OCI-LY7 (cell line): ENCODE measurements around the gene ZNF415. TPM values are rescaled to one million over a fixed set of nuclear protein-coding genes. Genes with fewer than 3 reads are reported as not detected.
"Not testable (repeated sequence)": the region's sequence is repeated elsewhere in the genome, so short reads cannot be mapped to it uniquely, and the experiment has no call there.

Source experiments
- BruUV-seq: library from RNA; stranded (reverse); fragments of 400-500 nt; replicated peaks from 2 replicates; lab custom pipeline; 2021; lab: Mats Ljungman, UMichigan
- CTCF ChIA-PET: fragments of 300-600 bp; sonication (Branson Sonifier 250); formaldehyde crosslinking; loops from one replicate; lab custom pipeline; 2022; ENCODE audit warnings: antibody characterized with exemption; ENCODE audit not compliant: unreplicated experiment; lab: Charles Lee
- POLR2A ChIA-PET: fragments of 300-600 bp; sonication (Branson Sonifier 250); formaldehyde crosslinking; loops from one replicate; lab custom pipeline; 2022; ENCODE audit warnings: antibody characterized with exemption; lab: Charles Lee
- DNase-seq: peaks from one replicate; pipeline ENCODE4 v3.0.0-alpha.2; 2015; ENCODE audit warnings: low spot score
- H2AFZ ChIP-seq: fragments of 200-600 bp; sonication (generic), shearing (Covaris generic); 2 replicates; pipeline ENCODE4 v1.6.1; 2014; ENCODE audit warnings: mild to moderate bottlenecking, antibody characterized with exemption, low read length, moderate library complexity
- H3K27ac ChIP-seq: fragments of 200-600 bp; sonication (generic); 2 replicates; pipeline ENCODE4 v1.5.1; 2014; ENCODE audit warnings: mixed run types, low read depth, mild to moderate bottlenecking, moderate library complexity, low read length, inconsistent platforms; ENCODE audit not compliant: poor library complexity, severe bottlenecking
- H3K36me3 ChIP-seq: fragments of 200-600 bp; sonication (generic); 2 replicates; pipeline ENCODE4 v1.6.1; 2014; ENCODE audit warnings: mild to moderate bottlenecking, antibody characterized with exemption, low read length, moderate library complexity, mixed read lengths; ENCODE audit not compliant: insufficient read depth
- H3K4me1 ChIP-seq: fragments of 200-600 bp; sonication (generic); 2 replicates; pipeline ENCODE4 v1.5.1; 2014; ENCODE audit warnings: mild to moderate bottlenecking, low read length; ENCODE audit not compliant: insufficient read depth, poor library complexity, severe bottlenecking
- H3K4me2 ChIP-seq: fragments of 200-600 bp; sonication (generic); 2 replicates; pipeline ENCODE4 v1.6.1; 2014; ENCODE audit warnings: mild to moderate bottlenecking, low read length
- H3K4me3 ChIP-seq: fragments of 200-600 bp; sonication (generic); 2 replicates; pipeline ENCODE4 v1.5.1; 2014; ENCODE audit warnings: mild to moderate bottlenecking, low read depth, low read length; ENCODE audit not compliant: poor library complexity, severe bottlenecking
- H3K79me2 ChIP-seq: fragments of 200-600 bp; sonication (generic); 2 replicates; pipeline ENCODE4 v1.6.1; 2016; ENCODE audit warnings: low read depth, mild to moderate bottlenecking, low read length, moderate library complexity, mixed read lengths; ENCODE audit not compliant: insufficient read depth
- H3K9me2 ChIP-seq: fragments of 200-600 bp; sonication (generic); 2 replicates; pipeline ENCODE4 v1.6.1; 2016; ENCODE audit warnings: mild to moderate bottlenecking, low read length, mixed read lengths; ENCODE audit not compliant: insufficient read depth
- H3K9me3 ChIP-seq: fragments of 200-600 bp; sonication (generic); 2 replicates; pipeline ENCODE4 v1.6.1; 2014; ENCODE audit warnings: mild to moderate bottlenecking, mixed run types, low read length, mixed read lengths
- H4K20me1 ChIP-seq: fragments of 200-600 bp; sonication (generic); 2 replicates; pipeline ENCODE4 v1.6.1; 2014; ENCODE audit warnings: mild to moderate bottlenecking, antibody characterized with exemption, low read length, moderate library complexity, mixed read lengths; ENCODE audit not compliant: insufficient read depth
- CTCF ChIP-seq: fragments of 200-600 bp; sonication (generic); conservative IDR thresholded peaks from 2 replicates; pipeline ENCODE4 v1.5.1; 2014; ENCODE audit warnings: mild to moderate bottlenecking, antibody characterized with exemption, low read length, moderate library complexity, mixed read lengths
- EZH2phosphoT487 ChIP-seq: fragments of 200-600 bp; sonication (generic); IDR thresholded peaks from 2 replicates; pipeline ENCODE4 v1.6.1; 2018; ENCODE audit warnings: low read depth, borderline replicate concordance, mild to moderate bottlenecking, mixed run types, antibody characterized with exemption, low read length, moderate library complexity, mixed read lengths
- intact Hi-C: fragments of 100-400 bp; cut with micrococcal nuclease; formaldehyde crosslinking; loops from one replicate; pipeline ENCODE4 v1.10.0; 2022; ENCODE audit not compliant: unreplicated experiment
- total RNA-seq, 2 experiments: library from RNA; depleted of rRNA in 1 of 2; stranded (reverse); fragments of >200 nt in 1 of 2; shearing (Covaris generic) in 1 of 2; gene quantifications; 2 replicates each; pipeline ENCODE4 v1.2.3, GENCODE V29; 2014 to 2022

Gene ZNF415
- total RNA-seq, 2 experiments from 2014 or later: 0.51 to 0.63 TPM

GRCh38 chr19:53102206-53102755 is 30.4 kb downstream of the ZNF415 start:
- Histone ChIP-seq H3K36me3 (peaks cover 27% of the 10 kb centered on the region), H3K4me3 (peak overlapping the region; percentile 99), H3K9me3 (no peaks in the 10 kb centered on the region), H4K20me1 (no peaks in the 10 kb centered on the region), H3K4me2 (peak overlapping the region; percentile 91), H3K4me1 (peaks cover 16% of the 10 kb centered on the region), H2AFZ (no peak overlapping the region), H3K9me2 (no peaks in the 10 kb centered on the region), H3K79me2 (peaks cover 36% of the 10 kb centered on the region; the same call in 1 of the 2 replicates), H3K27ac (peak overlapping the region; percentile 60)
- ChIA-PET POLR2A (interaction anchor here (0.7 kb wide), 1 partner anchor 234 kb away, joined by 3 read pairs; no protein-coding TSS in a partner anchor), CTCF (interaction anchor here (0.6 kb wide), 1 partner anchor 85 kb away, joined by 4 read pairs; no protein-coding TSS in a partner anchor)
- no peak for TF ChIP-seq EZH2phosphoT487
- no peak for TF ChIP-seq CTCF
- DNase-seq: no peak
- no TSS peak for BruUV-seq
- intact Hi-C loops: no loop called here

- Histone ChIP-seq H3K4me3 (peak overlapping the region; percentile 99), H3K79me2 (peaks cover 36% of the 10 kb centered on the region; the same call in 1 of the 2 replicates), H3K36me3 (peaks cover 27% of the 10 kb centered on the region), H2AFZ (no peak overlapping the region), H3K9me2 (no peaks in the 10 kb centered on the region), H3K9me3 (no peaks in the 10 kb centered on the region), H4K20me1 (no peaks in the 10 kb centered on the region), H3K4me1 (peaks cover 16% of the 10 kb centered on the region), H3K4me2 (peak overlapping the region; percentile 91), H3K27ac (no peak overlapping the region)
- intact Hi-C loops: no loop called here
- POLR2A ChIA-PET: no interaction called here
- no TSS peak for BruUV-seq
- DNase-seq: peak; percentile 33
- CTCF ChIA-PET: interaction anchor here (0.6 kb wide), 1 partner anchor 84 kb away, joined by 4 read pairs; no protein-coding TSS in a partner anchor
- TF ChIP-seq CTCF: no peak
- no peak for TF ChIP-seq EZH2phosphoT487
Measured at GRCh38 chr19:53101518-53101917, 31.2 kb downstream of the ZNF415 start.

- peaks cover 41% of the 10 kb centered on the region; the same call in 1 of the 2 replicates for H3K79me2 ChIP-seq
- POLR2A ChIA-PET, BruUV-seq: not testable (repeated sequence)
Measured at GRCh38 chr19:53098570-53098969, 34.1 kb downstream of the ZNF415 start.

GRCh38 chr19:53096982-53097690 is 35.6 kb downstream of the ZNF415 start:
- H2AFZ ChIP-seq, H3K27ac ChIP-seq, H3K4me1 ChIP-seq, BruUV-seq, H3K4me2 ChIP-seq, POLR2A ChIA-PET, H4K20me1 ChIP-seq, H3K4me3 ChIP-seq, DNase-seq, intact Hi-C loops, CTCF ChIA-PET, H3K9me2 ChIP-seq, H3K9me3 ChIP-seq: not testable (repeated sequence)
- Histone ChIP-seq H3K79me2 (peaks cover 32% of the 10 kb centered on the region; the same call in 1 of the 2 replicates), H3K36me3 (peaks cover 55% of the 10 kb centered on the region)

More at GRCh38 chr19:53098570-53098969, 34.1 kb downstream of the ZNF415 start:
- H3K4me3 ChIP-seq, H3K27ac ChIP-seq, H3K9me2 ChIP-seq, DNase-seq, H2AFZ ChIP-seq, intact Hi-C loops, H3K9me3 ChIP-seq, CTCF ChIA-PET, H4K20me1 ChIP-seq, H3K4me2 ChIP-seq: not testable (repeated sequence)
- H3K36me3 ChIP-seq: peaks cover 46% of the 10 kb centered on the region
- H3K4me1 ChIP-seq: peaks cover 11% of the 10 kb centered on the region
